ENCODE data around the gene RAP1GAP2.
"Not testable (repeated sequence)": the region's sequence is repeated elsewhere in the genome, so short reads cannot be mapped to it uniquely, and the experiment has no call there.

The RAP1GAP2 gene

DNA sequence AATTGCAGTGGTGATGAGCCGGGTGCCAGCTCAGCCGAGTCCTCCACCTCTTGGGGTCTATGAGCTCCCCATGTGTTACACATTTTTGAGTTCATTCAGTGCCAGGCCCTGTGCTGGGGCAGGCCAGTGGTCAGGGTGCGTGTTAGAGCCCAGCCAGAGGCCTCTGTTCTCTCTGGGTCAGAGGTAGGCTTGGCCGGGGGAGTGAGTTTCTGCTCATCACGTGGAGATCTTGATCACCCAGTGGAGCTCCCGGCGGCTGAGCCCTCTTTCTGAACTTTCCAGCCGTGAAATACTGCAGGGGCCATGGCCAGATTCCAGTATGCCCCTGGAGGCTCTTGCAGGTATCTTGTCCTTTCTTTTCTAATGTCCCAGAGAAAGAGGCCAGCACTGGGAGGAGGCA, 93.0 kb downstream of the RAP1GAP2 start:
- DNase-seq = no peak

DNA sequence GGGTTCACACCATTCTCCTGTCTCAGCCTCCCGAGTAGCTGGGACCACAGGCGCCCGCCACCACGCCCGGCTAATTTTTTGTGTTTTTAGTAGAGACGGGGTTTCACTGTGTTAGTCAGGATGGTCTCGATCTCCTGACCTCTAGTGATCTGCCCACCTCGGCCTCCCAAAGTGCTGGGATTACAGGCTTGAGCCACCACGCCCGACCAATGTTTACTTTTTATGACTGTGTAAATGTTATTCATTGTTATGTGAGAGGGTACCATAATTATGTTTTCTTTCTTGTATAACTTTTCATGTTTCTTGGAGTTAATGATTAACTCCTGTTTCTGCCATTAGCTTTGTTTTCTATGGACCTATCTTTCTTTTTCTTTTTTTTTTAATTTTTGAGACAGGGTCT, 94.5 kb downstream of the RAP1GAP2 start:
- not testable (repeated sequence) for DNase-seq

DNA sequence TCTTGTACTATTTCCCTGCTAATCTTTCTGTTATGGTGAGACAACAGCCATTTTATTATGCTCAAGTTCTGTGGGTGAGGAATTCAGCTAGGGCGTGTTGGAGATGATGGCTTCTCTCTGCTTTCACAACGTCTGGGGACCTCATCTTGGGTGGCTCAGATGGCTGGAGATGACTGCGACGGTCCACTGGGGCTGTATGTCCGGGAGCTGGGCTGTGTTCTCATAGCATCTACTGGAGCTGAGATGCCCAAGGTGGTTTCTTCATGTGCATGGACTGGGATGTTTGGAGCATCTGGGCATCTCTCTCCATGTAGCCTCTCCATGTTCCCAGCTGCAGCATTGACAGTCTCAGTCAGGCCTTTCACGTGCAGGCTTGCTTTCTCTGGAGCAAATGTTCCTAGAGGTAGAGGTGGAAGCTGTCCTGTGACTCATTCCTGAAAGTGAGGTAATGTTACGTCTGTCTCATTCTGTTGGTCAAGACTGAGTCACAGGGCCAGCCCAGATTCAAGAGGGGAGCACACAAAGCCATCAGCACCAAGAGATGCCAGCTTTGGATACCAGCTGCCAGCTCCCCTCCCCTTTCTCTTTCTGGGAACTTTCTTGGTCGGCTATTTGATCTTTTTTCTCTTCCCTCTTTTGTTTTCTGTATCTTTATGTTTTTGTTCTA, 96.2 kb downstream of the RAP1GAP2 start:
- no peak for DNase-seq

DNA sequence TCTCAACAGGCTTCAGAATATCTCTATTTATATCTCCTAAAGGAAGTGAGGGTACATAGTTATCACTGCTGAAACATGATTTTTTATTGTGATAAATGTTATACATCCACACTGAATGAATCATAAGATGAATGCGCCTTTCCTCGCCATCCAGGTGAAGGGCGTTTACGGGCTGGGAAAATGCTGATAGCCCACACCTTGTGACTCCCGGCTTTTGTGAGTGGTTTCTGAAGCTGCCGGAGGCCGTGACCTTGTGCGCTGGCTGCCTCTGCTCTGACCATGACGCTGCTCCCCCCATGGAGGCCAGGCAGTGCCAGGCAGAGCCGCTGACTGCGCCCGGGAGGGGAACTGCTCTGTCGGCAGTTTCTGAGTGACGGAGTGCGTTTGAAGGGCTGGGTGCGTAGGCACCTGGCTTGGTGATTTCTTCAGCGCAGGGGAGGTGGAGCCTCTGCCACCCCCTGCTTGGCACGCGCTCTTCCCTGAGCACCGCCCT, 97.2 kb downstream of the RAP1GAP2 start:
- no peak for DNase-seq

DNA sequence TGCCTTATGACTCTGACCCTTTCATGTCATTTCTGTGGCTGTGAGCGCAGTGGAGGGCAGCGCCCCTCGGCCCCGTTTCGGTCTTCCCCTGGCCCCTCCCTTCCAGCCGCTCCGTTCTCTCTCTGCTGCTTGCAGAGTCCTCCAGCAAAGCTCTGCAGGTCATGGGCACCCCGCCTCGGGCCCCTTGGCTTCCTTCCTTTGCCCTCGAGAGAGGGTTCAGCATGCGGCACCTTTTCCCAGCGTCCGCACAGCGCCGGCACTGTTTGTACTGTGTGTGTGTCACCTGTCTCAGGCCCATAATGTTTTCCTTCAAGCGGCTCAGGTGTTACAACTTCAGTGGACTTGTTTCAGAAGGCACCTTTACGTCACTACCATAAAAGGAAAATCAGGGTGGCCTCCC, 98.5 kb downstream of the RAP1GAP2 start:
- no peak for DNase-seq

DNA sequence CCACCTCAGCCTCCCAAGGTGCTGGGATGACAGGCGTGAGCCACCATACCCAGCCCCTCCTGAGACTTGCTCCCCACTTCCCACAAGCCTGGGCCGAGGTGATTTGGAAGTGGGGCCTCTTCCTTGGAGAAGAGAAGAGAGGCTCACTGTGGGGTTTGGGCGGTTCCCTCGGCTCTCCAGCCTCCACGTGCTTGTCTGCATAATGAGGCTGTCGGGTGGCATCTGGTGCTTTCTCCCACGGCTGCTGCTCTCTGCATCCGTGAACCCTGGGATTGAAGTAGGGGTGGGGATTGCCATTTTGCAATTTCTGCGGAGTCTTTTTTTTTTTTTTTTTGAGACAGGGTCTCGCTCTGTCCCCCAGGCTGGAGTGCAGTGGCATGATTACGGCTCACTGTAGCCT, 101.4 kb downstream of the RAP1GAP2 start:
- no peak for DNase-seq

DNA sequence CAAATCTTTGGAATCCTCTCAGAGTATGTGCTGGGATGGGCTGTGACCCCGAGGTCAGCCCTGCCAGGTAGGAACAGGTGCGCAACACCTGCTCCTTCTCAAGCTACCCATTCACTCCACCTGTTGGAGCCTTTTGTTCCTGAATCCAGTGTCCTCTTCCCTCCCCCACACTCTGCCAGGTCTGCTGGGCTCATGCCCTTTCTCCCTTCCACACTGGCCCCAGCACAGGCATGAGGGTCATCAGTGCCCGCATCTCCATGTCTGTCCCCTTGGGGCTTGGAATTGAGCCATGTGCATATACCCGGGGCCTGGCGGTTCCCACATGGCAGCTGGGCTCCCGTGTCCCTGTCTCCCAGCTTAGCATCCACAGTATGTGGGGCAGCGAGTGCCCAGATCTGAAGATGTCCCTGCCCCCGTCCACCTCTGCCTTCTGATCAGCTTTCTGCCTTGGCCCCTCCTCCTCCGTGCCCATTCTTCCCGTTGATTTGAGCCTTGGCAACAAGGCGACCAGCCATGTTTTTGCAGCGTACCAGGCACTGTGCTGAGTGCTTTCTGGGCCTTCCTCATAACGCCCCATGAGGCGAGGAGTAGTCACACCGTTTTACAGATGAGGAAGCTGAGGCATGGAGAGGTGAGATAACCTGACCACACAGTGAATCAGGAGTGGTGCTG, 102.2 kb downstream of the RAP1GAP2 start:
- DNase-seq = no peak

DNA sequence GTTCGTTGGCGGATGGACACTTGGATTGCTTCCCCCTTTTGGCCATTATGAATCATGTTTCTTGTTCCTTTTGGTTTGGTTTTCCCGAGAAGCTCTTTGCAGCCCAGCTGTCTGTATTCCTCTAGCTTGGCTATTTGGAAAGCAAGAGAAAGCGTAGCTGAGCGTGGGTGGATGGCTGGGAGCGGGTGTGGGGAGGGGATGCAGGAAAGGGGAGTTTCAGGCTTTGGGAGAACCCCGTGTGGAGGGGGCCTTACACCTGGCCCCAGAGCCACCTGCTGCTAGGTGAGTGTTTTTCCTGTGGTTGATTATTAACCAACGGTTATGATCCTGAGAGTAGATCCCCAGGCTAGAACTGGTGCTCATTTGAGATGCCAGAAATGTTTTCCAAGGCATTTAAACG, 103.7 kb downstream of the RAP1GAP2 start:
- no peak for DNase-seq

DNA sequence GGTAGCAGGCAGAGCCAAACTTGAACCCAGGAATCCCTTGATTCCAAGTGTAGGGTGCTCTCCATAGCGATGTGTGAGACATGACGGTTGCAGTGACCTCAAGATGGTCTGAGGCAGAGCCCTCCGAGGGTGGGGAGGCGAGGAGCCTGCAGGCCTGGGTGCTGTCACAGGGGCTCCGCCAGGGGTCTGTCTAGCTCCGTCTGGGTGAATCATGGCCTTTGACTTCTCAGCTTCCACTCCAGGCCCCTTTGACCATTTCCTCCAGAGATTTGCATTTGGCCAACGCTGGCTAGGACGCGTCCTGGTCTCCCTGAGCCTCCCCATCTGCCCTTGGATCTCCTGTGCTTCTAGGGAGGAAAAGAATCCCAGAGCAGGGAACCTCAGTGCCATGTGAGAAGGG, 104.6 kb downstream of the RAP1GAP2 start:
- no peak for DNase-seq

DNA sequence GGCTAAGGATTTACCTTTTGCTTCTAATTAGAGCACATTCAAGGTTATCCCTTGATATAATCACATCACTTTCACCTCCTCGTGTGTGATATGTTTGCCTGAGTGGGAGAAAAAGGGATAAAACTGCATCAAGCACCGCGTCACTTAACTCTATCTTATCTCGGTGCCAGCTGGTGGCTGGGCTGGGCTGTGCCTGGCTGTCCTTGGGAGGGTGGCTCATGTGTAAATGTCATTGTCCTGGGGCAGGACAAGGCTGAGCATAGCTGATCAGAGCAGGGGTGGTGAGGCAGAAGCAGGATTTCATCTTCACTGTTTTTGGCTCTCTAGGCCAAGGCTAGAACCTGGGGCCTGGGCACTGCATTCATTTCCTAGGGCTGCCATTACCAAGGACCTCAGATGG, 105.3 kb downstream of the RAP1GAP2 start:
- no peak for DNase-seq

DNA sequence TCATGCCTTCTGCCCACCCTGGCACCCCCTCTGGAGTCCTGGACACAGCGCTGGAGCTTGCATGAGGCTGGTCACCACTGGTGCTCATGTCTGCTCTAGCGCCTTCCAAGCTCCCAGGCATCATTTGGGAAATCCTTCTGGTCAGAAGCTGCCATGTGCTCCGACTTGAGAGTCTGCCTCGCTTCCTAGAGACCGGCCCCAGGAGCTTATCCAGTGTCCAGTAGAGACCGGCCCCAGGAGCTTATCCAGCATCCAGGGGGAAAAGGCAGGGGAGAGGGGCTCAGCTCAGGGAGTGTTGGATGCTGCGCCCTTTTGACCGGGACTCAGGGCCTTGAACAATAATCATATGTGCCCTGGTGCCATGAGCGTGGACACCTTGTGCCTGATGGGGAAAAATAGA, 106.3 kb downstream of the RAP1GAP2 start:
- DNase-seq = no peak

DNA sequence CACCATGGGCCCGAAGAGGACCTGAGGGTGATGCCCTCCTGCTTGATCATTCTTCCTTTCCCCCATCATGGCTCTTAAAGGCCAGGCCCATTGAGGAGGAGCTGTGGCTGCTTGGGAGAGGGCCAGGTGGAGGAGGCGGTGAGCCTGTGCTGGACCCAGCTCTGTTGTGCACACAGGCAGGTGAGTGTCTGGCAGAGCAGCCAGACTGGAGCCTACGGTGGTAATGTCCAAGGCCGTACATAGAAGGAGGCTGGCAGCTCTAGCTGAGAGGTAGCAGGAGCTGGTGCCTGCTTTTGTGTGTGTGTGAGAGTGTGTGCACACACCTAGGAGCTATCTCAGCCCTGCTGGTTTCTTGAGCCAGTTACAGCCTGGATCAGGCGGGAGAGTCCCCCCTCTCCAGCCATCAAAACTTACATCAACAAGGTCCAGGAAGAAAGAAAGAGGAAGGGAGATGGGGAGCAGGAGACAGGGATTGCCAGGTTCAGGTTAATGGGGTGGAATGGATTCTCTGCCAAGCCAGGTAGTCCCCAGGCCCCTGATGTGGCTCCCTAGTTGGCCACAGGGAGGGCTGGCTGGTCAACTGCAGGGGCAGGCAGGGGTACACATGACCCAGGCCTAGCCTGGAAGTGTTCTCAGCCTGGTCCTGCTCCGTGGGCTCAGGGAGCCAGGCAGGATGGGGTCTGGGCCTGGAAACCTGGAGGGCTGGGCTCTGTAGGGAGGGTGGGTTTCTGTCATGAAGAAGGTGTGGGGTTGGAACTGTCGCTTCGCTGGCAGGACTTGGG, 107.1 kb downstream of the RAP1GAP2 start:
- no peak for DNase-seq

DNA sequence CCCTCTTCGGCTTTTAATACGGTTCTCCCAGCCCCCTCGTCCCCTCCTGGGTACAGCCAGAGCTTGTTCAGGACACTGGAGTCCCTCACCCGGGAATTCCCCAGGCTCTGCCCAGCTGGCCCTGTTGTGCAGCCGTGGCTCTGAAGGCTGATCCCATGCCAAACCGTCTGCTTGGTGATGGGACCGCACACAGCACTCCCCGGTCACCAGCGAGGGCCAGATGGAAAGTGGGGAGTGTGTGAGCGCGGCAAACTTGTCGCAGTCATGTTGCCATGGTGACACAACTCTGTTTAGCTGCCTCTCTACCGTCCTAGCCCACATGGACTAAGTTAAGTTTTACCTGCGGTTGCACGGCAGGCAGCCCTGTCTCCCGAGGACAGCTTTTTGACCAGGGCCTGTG, 107.9 kb downstream of the RAP1GAP2 start:
- no peak for DNase-seq

DNA sequence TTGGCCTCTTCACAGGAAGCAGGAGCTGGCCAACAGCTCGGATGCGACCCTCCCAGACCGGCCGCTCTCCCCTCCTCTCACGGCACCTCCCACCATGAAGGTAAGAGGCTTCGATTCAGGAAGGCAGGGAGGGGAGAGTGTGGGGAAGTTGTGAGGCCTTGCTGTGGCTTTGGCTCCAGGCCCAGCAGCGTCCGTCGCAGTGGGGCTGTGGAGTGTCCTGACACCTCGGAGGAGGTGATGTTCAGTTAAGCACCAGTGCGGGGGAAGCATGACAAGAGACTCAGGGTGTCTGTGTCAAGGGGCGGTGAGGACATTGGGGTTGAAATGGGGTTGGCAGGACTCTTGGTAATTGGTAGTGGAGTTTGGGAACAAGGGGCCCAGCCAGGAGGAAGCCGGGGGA, 109.0 kb downstream of the RAP1GAP2 start:
- no peak for DNase-seq

DNA sequence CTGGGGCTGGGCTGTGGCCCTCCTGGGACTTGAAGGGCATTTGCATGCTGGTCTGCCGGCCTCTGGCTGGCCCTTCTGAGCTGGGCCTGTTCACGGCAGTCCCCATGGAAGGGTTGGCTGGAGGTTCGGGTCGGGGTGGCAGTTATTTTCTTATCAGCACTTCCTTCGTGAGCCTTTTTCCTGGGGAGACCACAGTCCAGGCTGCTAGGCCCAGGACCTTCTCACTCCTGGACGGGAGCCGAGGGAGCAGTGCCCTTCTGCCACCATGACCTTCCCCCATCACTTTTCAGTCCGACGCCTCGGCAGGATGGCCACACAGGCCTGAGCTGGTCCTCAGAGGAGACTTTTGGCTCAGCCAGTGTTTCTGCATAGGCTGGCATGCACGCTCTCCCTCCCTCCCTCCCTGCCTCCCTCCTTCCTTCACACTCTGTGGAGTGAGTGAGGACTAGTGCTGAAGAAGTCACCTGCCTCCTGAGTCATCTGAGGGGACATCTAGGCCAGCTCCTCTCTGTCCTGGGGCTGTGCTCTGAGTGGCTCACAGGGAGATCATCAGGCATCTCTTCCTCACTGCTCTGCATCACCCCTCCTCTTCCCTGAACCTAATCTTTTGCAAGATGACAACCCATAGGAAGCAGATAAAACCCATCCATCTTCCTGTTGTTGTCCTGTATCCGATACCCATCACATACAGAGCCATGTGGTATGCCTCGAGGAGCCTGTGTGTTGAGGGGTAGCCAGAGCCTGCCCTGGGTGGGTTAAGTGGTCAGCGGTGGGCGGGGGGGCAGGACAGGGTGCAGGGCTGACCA, 109.7 kb downstream of the RAP1GAP2 start:
- no peak for DNase-seq

DNA sequence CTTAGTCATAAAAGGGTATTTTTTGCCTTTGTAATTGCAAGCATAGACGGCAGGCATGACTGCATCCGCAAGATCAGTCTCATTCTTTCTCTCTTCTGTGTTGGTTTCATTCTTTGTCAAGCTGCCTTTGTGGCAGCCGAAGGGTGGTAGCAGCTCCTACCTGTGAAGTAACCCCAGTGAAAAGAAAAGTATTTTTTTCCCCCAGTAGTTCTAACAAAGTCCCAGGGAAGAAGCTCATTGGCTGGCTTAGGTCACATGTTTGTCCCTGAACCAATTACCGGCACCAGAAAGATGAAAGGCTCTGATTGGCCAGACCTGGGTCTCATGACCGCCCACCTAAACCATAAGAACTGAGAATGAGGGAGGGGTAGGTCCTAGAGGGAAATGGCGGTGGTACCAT, 110.7 kb downstream of the RAP1GAP2 start:
- no peak for DNase-seq

DNA sequence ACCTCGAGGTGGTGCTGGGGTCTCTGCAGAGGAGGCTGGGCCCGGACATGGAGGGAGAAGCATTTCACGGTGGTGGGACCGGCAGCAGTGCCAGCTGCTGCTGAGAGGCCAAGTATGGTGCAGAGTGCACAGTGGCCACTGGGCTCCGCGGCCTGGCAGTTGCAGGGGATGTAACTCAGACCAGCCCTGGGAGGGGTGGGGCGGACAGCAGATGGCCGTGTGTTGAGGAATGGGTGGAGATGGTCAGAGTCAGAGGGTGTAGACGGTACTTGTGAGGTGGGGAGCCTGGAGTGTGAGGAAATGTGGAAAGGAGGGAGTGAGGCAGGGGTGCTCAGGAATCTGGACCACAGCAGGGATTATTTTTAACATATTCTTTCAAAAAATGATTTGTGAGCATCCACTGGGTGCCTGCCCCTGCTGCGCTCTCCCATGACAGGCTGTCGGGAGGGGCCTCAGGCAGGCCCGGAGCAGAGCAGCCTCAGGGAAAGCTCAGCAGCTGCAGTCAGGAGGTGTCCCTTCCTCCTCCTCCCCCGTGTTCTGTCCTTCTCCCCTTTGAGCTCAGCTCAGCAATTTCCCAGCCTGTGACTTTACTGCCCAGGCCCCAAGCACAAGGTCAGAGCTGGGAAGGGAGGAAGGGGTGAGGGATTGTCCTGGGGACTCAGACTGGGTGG, 113.1 kb downstream of the RAP1GAP2 start:
- DNase-seq = no peak

DNA sequence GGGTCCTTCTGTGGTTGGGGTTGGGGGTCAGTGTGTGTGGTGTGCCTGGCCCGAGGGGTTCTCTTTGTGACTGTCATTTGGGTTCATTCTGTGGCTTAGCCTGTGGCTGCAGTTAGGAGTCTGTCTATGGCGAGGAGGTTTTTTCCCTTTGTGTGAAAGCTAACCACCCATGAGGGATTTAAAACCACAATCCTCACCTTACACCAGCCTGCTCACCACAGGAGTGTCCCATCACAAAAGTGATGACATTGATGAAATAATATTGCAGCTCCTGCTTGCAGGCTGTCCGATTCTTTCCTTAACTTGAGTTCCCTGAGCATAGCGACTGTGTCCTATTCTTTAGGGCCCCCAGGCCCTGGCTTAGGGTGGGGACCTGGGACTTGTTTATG, 113.6 kb downstream of the RAP1GAP2 start:
- no peak for DNase-seq

DNA sequence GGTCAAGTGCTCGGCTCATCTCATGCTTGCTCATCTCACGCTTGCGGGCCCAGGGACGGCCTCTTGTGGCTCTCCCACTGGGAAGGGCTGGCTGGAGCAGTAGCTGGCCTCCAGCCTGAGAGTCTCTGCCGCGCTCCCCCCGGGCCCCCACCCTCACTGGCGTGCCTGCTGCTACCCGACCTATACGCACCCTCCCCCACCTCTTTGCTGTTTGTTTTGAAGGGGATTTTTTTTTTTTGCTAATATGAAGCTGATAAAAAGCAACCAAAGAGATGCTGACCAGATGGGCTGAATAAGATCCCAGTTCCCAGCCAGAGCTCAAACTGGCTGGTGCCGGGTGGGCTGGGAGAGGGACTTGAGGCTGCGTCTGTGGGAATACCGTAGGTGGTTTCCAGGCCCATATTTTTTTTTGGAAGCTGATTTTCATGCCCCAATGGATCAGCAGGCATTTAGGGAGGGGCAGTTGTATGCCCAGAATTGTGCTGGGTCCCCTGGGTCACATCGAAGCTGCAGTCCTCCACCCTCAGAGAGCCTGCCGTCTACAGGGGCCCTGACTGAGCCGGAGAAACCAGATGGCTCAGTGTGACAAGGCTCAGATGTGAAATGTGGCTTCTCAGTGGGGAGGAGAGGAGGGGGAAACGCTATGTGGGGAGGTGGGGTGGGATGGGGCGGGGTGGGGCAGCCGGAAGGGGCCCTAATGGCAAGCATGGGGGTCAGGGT, 115.0 kb downstream of the RAP1GAP2 start:
- DNase-seq = no peak

DNA sequence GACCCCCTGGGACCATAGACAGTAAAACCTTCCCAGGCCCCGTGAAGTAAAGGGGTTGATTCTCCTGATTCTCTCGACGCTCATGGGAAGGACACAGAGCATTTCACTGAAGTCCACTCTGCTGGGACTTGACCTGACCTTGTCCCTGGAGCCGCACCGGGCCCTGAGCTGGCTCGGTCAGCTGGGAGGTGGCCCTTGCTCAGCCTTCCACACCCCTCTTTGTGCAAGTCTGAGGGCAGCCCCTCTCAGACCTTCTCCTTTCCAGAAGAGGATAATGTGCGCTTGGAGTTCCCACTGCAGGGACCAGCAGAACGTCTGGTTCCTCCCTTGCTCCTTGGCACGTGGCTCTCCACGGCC, 115.5 kb downstream of the RAP1GAP2 start:
- DNase-seq = no peak

DNA sequence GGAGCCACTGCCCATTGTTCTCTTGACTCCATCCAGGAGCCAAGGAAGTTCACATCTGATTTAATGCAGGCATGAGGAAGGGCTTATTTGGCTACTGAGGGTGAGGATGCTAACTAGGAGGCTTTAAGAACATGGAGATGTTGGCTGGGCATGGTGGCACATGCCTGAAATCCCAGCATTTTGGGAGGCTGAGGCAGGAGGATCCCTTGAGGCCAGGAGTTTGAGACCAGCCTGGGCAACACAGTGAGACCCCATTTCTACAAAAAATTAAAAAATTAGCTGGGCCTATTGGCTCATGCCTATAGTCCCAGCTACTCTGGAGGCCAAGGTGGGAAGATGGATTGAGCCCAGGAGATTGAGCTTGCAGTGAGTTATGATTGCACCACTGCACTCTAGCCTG, 116.5 kb downstream of the RAP1GAP2 start:
- DNase-seq = no peak

DNA sequence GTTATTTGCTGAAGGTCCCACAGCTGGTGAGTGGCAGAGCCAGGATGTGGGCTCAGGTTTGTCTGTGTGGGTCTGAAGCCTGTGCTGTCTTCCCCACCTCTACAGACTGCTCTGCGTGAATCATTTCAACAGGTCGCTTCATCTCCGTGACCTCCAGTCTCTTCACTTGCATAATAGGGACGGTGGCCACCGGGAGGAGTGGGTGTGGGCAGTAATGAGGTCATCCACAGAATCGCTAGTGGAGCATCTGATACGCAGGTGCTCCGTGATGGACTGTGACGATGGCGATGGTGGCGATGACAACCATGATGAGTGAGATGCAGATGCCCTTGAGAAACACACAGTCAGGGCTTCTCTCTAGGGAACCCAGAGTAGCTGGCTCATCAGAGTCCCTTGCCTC, 120.2 kb downstream of the RAP1GAP2 start:
- no peak for DNase-seq
